Measurements from ENCODE around the gene ATAD2B.

DNA sequence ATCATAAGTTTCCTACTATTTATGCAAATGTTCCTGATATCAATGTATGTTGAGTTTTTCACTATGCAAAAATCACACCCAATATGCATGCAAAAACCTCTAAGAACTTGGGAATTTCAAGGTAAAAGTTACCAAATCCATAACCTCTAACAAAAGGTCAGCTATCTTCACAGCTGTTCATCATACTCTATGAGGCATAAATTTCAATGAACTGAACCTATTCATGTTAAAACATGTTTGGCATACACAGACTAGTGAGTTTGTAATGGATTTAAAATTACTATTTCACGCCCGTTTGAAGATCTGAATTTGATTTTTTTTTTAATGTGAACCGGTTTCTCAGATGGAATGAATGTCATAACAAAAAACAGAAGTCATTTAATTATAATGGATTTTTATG lies 100.2 kb downstream of the ATAD2B start:
- TF ChIP-seq, protein P1, sequence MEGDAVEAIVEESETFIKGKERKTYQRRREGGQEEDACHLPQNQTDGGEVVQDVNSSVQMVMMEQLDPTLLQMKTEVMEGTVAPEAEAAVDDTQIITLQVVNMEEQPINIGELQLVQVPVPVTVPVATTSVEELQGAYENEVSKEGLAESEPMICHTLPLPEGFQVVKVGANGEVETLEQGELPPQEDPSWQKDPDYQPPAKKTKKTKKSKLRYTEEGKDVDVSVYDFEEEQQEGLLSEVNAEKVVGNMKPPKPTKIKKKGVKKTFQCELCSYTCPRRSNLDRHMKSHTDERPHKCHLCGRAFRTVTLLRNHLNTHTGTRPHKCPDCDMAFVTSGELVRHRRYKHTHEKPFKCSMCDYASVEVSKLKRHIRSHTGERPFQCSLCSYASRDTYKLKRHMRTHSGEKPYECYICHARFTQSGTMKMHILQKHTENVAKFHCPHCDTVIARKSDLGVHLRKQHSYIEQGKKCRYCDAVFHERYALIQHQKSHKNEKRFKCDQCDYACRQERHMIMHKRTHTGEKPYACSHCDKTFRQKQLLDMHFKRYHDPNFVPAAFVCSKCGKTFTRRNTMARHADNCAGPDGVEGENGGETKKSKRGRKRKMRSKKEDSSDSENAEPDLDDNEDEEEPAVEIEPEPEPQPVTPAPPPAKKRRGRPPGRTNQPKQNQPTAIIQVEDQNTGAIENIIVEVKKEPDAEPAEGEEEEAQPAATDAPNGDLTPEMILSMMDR (IDR thresholded peaks at IDR 0.05; ENCODE audit: low read depth, low read length) = no peak
- no peak for TF ChIP-seq EZH2phosphoT487 (IDR thresholded peaks at IDR 0.05; ENCODE audit: low read depth)
